ENCODE data around the gene DSCAM. TPM values are rescaled to one million over a fixed set of nuclear protein-coding genes. Genes with fewer than 3 reads are reported as not detected.

Gene DSCAM
- total and polyA plus RNA-seq, 2 donors (not counting 1 experiment from before 2014, with no cell fraction given): not detected

GRCh38 chr21:40731206-40731605, 115.8 kb downstream of the DSCAM start:
- H3K27ac ChIP-seq (ENCODE audit: low read length in 2 of 2): no peak overlapping the region
- no peaks in the 10 kb centered on the region for H3K4me1 ChIP-seq (ENCODE audit: control insufficient read depth in 2 of 2, insufficient read depth in 2 of 2, low read length in 2 of 2)
- H3K27me3 ChIP-seq (replicated peaks in 1 of 4; ENCODE audit: control extremely low read depth in 1 of 4, control insufficient read depth in 3 of 4, insufficient read depth in 4 of 4, low read length in 3 of 4): no peaks in the 10 kb centered on the region
- H3K9me3 ChIP-seq (ENCODE audit: control extremely low read depth in 1 of 3, control insufficient read depth in 2 of 3, insufficient read depth in 1 of 3, low read length in 2 of 3): peaks cover 0 to 4% (median 0%) of the 10 kb centered on the region in 3 donors
- no peak overlapping the region for H3K9ac ChIP-seq (ENCODE audit: low read length)
- H3K36me3 ChIP-seq (replicated peaks in 1 of 2; ENCODE audit: control extremely low read depth in 1 of 2, control insufficient read depth in 1 of 2, extremely low read depth in 1 of 2, insufficient read depth in 2 of 2, low read length in 1 of 2): no peaks in the 10 kb centered on the region
- ChIA-PET POLR2A (no interaction called here), CTCF (no interaction called here)
- H3K27me3 Mint-ChIP-seq: no peaks in the 10 kb centered on the region
- no peak for TF ChIP-seq CTCF (IDR thresholded peaks at IDR 0.05)
- no peak for TF ChIP-seq EZH2 (IDR thresholded peaks at IDR 0.05; ENCODE audit: borderline replicate concordance, insufficient read depth, low read depth, low read length, poor library complexity, severe bottlenecking)
- ATAC-seq (ENCODE audit: low read depth): no peak
- H3K79me2 ChIP-seq (ENCODE audit: control insufficient read depth, insufficient read depth, low read length): no peaks in the 10 kb centered on the region
- no peaks in the 10 kb centered on the region for H4K20me1 ChIP-seq (ENCODE audit: control insufficient read depth, insufficient read depth, low read length, poor library complexity, severe bottlenecking)
- 100% methylated on average over 1 of the region's 1 CpG for WGBS (ENCODE audit: insufficient coverage)
- no peak overlapping the region for H2AFZ ChIP-seq (ENCODE audit: insufficient read depth, low read depth, low read length, poor library complexity, severe bottlenecking)
- H3K4me3 Mint-ChIP-seq: no peak overlapping the region
- DNase-seq: no peak
- H3K27ac Mint-ChIP-seq: no peak overlapping the region
- no peak overlapping the region for H3K4me2 ChIP-seq (replicated peaks; ENCODE audit: low read depth, low read length, poor library complexity, severe bottlenecking)
- no peaks in the 10 kb centered on the region for H3K9me3 Mint-ChIP-seq (ENCODE audit: insufficient read depth)
- H3K4me3 ChIP-seq (ENCODE audit: control extremely low read depth in 1 of 5, extremely low read depth in 1 of 5, insufficient read depth in 1 of 5, low read depth in 2 of 5, low read length in 4 of 5): no peak overlapping the region
- H3K4me1 Mint-ChIP-seq: no peaks in the 10 kb centered on the region
- intact Hi-C loops (cut with micrococcal nuclease): no loop called here

GRCh38 chr21:40730426-40730800, 116.5 kb downstream of the DSCAM start:
- Mint-ChIP-seq H3K27me3 (no peaks in the 10 kb centered on the region), H3K27ac (no peak overlapping the region), H3K4me1 (no peaks in the 10 kb centered on the region), H3K4me3 (no peak overlapping the region), H3K9me3 (ENCODE audit: insufficient read depth) (no peaks in the 10 kb centered on the region)
- Histone ChIP-seq H3K79me2 (ENCODE audit: control insufficient read depth, insufficient read depth, low read length) (no peaks in the 10 kb centered on the region), H3K9me3 (ENCODE audit: control extremely low read depth in 1 of 3, control insufficient read depth in 2 of 3, insufficient read depth in 1 of 3, low read length in 2 of 3) (peaks cover 0 to 4% (median 0%) of the 10 kb centered on the region in 3 donors), H2AFZ (ENCODE audit: insufficient read depth, low read depth, low read length, poor library complexity, severe bottlenecking) (no peak overlapping the region), H3K9ac (ENCODE audit: low read length) (no peak overlapping the region), H3K4me1 (ENCODE audit: control insufficient read depth in 2 of 2, insufficient read depth in 2 of 2, low read length in 2 of 2) (no peaks in the 10 kb centered on the region), H3K27me3 (replicated peaks in 1 of 4; ENCODE audit: control extremely low read depth in 1 of 4, control insufficient read depth in 3 of 4, insufficient read depth in 4 of 4, low read length in 3 of 4) (no peaks in the 10 kb centered on the region), H4K20me1 (ENCODE audit: control insufficient read depth, insufficient read depth, low read length, poor library complexity, severe bottlenecking) (no peaks in the 10 kb centered on the region), H3K27ac (ENCODE audit: low read length in 2 of 2) (no peak overlapping the region), H3K4me3 (ENCODE audit: control extremely low read depth in 1 of 5, extremely low read depth in 1 of 5, insufficient read depth in 1 of 5, low read depth in 2 of 5, low read length in 4 of 5) (no peak overlapping the region), H3K4me2 (replicated peaks; ENCODE audit: low read depth, low read length, poor library complexity, severe bottlenecking) (no peak overlapping the region), H3K36me3 (replicated peaks in 1 of 2; ENCODE audit: control extremely low read depth in 1 of 2, control insufficient read depth in 1 of 2, extremely low read depth in 1 of 2, insufficient read depth in 2 of 2, low read length in 1 of 2) (no peaks in the 10 kb centered on the region)
- ChIA-PET POLR2A (no interaction called here), CTCF (no interaction called here)
- TF ChIP-seq CTCF (IDR thresholded peaks at IDR 0.05) (no peak), EZH2 (IDR thresholded peaks at IDR 0.05; ENCODE audit: borderline replicate concordance, insufficient read depth, low read depth, low read length, poor library complexity, severe bottlenecking) (no peak)
- DNase-seq (no peak), ATAC-seq (ENCODE audit: low read depth) (no peak)
- intact Hi-C loops (cut with micrococcal nuclease): no loop called here
- 88% methylated on average over 2 of the region's 7 CpGs for WGBS (ENCODE audit: insufficient coverage)
